IPS-15b (cell line): Measurements from ENCODE around the gene N4BP2L2.

Experiments
- H3K27me3 ChIP-seq: one replicate; pipeline ENCODE4 v1.6.1; 2013; ENCODE audit warnings: low read length; ENCODE audit not compliant: control insufficient read depth, insufficient read depth
- H3K36me3 ChIP-seq: one replicate; pipeline ENCODE4 v1.6.1; 2013; ENCODE audit warnings: low read length; ENCODE audit not compliant: control insufficient read depth, insufficient read depth
- H3K4me1 ChIP-seq: one replicate; pipeline ENCODE4 v1.6.1; 2013; ENCODE audit warnings: mild to moderate bottlenecking, low read length; ENCODE audit not compliant: control insufficient read depth, insufficient read depth
- H3K4me3 ChIP-seq: one replicate; pipeline ENCODE4 v1.5.1; 2013; ENCODE audit warnings: low read depth, low read length
- H3K9ac ChIP-seq: one replicate; pipeline ENCODE4 v1.6.1; 2013; ENCODE audit warnings: low read depth, mild to moderate bottlenecking, low read length
- H3K9me3 ChIP-seq: one replicate; pipeline ENCODE4 v1.6.1; 2013; ENCODE audit warnings: mild to moderate bottlenecking, low read length; ENCODE audit not compliant: control insufficient read depth, insufficient read depth

The N4BP2L2 gene

DNA sequence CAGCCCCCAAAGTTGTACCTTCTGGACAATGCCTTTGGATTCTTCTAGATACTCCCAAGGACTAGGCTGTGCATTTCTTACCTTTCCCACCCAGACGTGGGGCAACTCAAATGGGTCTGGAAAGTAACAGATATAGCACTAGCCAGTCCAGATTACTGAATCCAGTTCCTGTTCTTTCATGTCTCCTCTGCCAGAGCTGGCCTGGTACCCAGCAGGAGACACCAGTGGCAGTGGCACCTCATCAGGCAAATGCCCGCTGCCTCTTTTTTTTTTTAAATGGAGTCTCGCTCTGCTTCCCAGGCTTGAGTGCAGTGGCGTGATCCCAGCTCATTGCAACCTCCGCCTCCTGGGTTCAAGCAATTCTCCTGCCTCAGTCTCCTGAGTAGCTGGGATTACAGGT, 43.2 kb downstream of the N4BP2L2 start:
- no peaks in the 10 kb centered on the region for H3K4me1 ChIP-seq
- H3K36me3 ChIP-seq: no peaks in the 10 kb centered on the region
- no peak overlapping the region for H3K9ac ChIP-seq
- no peaks in the 10 kb centered on the region for H3K9me3 ChIP-seq
- no peak overlapping the region for H3K4me3 ChIP-seq
- no peaks in the 10 kb centered on the region for H3K27me3 ChIP-seq

DNA sequence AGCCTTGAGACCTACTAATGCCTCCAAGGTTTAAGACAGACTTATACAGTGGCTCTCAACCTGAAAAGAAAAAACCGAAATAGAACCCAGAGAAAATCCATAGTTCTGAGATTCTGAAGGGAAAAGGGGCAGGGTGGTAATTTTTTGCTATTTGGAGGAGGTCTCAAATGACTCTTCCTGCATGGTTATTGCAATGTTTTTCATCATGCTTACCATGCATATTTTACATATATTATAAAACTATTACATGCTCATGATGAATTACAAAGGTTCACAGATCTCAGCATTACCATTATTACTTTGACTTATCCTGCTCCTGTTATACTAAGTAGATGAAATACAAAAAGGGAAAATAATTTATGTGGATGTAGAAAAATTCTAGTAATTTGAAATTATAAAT, 47.6 kb downstream of the N4BP2L2 start:
- no peaks in the 10 kb centered on the region for H3K4me1 ChIP-seq

DNA sequence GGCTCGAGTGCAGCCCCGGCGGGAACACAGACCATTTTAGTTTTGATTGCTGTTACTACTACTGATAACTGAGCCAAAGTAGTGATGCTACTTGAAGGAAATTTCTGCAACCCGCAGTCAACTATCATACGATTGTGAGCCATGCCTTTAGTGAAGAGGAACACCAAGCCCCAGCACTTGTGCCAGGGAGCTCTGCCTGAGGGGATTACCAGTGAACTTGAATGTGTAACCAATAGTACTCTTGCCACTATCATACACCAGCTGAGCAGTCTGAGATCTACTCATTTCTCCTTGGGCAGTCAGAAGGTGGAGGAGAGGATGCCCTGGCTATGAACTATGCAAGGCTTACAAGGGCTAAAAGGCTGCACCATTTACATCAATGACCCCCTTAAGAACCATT, 61.7 kb downstream of the N4BP2L2 start:
- H3K9ac ChIP-seq: no peak overlapping the region
- no peak overlapping the region for H3K4me3 ChIP-seq
- no peaks in the 10 kb centered on the region for H3K36me3 ChIP-seq
- no peaks in the 10 kb centered on the region for H3K4me1 ChIP-seq
- H3K27me3 ChIP-seq: no peaks in the 10 kb centered on the region
- no peaks in the 10 kb centered on the region for H3K9me3 ChIP-seq

More for the DNA sequence above, 47.6 kb downstream of the N4BP2L2 start:
- Histone ChIP-seq H3K9me3 (no peaks in the 10 kb centered on the region), H3K9ac (no peak overlapping the region), H3K36me3 (no peaks in the 10 kb centered on the region), H3K4me3 (no peak overlapping the region), H3K27me3 (no peaks in the 10 kb centered on the region)

DNA sequence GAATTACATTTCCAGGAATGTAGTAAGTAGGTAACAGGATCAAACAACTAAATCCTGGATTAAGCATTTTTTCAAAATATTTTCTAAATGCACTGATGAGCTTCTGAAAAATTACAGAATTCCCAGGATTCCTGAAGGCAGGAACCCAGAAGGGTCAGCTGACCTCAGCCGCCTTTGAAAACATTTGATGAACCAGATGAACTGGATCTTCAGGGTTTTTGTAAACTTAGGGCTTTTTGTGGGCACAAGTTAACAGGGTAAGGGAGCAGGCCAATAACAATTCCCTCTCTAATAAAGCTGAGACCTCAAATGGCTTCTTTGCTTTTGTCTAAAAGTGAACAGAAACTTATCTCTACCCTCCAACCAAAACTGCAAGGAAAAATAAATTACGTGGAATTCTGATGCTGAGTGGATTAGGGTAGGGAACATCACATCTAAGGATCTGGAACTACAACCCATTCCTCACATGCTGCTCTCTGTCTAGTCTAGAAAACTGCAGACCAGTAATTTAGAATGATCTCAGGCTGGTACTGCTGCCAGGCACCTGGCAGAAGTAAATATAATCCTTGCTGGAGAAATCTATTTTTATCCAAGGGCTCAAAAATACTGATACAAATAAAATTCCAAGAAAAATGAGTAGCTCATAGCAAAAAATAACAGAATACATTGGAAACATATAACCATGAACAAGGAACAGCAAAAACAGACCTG, 62.4 kb downstream of the N4BP2L2 start:
- Histone ChIP-seq H3K9me3 (no peaks in the 10 kb centered on the region), H3K27me3 (no peaks in the 10 kb centered on the region), H3K36me3 (no peaks in the 10 kb centered on the region), H3K9ac (no peak overlapping the region), H3K4me3 (no peak overlapping the region), H3K4me1 (no peaks in the 10 kb centered on the region)

DNA sequence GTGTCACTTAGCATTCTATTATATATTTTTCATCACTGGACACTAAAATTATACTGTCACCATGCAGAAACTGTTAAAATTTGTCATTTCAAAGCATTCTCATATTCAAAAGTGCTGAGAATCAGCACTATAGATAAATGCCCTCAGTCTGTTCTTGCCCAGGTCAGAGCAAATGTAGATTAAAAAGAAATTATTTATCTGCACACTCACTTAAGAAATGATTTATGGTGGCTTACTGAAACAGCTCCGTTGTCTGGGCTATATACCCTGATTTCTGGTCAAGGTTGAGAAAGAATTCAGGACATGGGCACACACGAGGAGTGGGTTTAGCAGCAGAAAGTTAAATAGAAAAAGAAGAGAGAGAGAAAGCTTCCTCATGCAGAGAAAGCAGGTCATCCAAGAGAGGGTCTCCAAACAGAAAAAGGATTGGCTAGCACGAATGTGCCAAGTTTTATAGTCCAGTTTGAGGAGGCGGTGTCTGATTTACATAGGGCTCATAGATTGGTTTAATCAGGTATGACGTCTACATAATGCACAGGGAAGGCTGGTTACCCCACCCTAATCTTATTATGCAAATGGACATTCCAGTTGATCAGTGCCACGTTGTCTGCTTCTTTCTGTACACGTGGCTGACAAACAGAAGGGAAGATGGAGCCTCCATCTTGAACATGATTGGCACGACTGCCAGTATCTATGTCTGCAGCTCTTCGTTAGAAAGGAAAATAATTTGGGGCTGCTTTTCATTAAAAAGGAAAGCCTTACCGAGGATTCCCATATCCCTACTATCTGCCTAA, 63.4 kb downstream of the N4BP2L2 start:
- Histone ChIP-seq H3K36me3 (no peaks in the 10 kb centered on the region), H3K27me3 (no peaks in the 10 kb centered on the region), H3K9ac (no peak overlapping the region), H3K9me3 (no peaks in the 10 kb centered on the region), H3K4me3 (no peak overlapping the region), H3K4me1 (no peaks in the 10 kb centered on the region)

DNA sequence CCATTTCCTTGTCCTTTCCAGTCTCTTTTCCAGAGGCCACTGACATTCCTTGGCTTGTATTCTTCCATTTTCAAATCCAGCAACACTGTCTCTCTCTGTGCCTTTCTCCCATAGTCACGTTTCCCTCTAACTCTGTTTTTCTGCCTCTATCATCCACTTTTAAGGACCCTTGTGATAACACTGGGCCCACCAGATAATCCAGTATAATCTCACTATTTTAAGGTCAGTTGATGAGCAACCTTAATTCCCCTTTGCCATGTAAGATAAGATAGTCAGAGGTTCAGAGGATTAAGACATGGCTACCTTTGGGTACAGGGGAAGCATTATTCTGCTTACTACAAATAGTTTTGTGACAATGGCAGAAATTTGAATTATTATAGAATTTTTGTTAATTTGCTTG, 64.9 kb downstream of the N4BP2L2 start:
- no peak overlapping the region for H3K4me3 ChIP-seq
- H3K36me3 ChIP-seq: no peaks in the 10 kb centered on the region
- no peaks in the 10 kb centered on the region for H3K4me1 ChIP-seq
- no peaks in the 10 kb centered on the region for H3K27me3 ChIP-seq
- H3K9me3 ChIP-seq: no peaks in the 10 kb centered on the region
- no peak overlapping the region for H3K9ac ChIP-seq

DNA sequence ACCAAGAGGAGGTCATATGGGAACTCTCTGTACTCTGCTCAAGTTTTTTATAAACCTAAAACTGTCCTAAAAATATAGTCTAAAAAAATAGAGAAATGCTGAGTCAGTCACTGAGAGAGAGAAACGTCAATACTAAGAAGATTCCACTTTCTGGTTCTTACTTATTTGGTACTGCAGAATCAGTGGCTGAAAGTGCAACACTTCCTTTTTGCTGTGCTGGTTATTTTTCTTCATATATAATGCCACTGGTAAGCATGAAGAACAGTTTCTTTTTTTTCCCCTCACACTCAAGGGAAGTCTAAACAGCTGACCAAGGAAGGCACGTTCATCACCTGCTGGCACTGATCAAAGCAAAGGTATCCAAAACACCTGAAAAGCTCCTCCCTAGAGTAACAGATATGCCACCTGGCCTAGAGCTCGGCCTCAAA, 66.4 kb downstream of the N4BP2L2 start:
- no peaks in the 10 kb centered on the region for H3K4me1 ChIP-seq
- no peak overlapping the region for H3K4me3 ChIP-seq
- no peak overlapping the region for H3K9ac ChIP-seq
- no peaks in the 10 kb centered on the region for H3K36me3 ChIP-seq
- no peaks in the 10 kb centered on the region for H3K27me3 ChIP-seq
- no peaks in the 10 kb centered on the region for H3K9me3 ChIP-seq

DNA sequence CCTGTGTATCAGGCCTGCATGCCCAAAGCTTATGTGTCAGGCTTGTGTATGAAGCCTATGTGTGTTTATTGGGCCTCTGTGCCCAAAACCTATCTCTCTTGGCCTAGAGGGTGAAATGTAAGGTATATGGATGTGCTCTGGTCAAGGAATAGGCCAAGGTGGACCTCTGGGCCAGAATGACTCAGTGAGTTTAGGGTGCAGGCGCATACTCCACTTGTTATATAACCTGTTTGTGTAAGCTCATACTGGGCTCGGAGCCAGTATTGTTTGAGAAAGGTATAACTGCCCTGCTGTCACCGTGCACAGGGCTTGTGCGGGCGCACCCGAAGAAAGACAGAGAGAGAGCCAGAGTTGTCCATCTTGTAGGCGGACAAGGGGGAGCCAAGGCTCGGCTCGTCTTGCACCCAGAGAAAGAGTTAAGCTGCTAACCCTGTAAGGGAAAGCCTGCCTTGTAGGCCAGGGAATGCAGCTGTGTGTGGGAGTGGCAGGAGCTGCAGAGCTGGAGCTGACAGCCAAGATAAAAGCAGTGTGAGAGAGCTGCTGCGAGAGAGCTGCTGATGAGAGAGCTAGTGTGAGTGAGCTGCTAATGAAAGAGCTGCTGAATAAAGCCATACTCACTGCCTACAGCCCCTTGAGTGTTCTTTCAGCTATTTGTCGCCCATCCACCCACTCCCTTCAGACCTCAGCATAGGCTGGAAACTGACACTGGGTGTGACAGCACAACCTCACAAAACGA, 67.2 kb downstream of the N4BP2L2 start:
- Histone ChIP-seq H3K36me3 (no peaks in the 10 kb centered on the region), H3K27me3 (no peaks in the 10 kb centered on the region), H3K9me3 (no peaks in the 10 kb centered on the region), H3K4me3 (no peak overlapping the region), H3K9ac (no peak overlapping the region), H3K4me1 (no peaks in the 10 kb centered on the region)

DNA sequence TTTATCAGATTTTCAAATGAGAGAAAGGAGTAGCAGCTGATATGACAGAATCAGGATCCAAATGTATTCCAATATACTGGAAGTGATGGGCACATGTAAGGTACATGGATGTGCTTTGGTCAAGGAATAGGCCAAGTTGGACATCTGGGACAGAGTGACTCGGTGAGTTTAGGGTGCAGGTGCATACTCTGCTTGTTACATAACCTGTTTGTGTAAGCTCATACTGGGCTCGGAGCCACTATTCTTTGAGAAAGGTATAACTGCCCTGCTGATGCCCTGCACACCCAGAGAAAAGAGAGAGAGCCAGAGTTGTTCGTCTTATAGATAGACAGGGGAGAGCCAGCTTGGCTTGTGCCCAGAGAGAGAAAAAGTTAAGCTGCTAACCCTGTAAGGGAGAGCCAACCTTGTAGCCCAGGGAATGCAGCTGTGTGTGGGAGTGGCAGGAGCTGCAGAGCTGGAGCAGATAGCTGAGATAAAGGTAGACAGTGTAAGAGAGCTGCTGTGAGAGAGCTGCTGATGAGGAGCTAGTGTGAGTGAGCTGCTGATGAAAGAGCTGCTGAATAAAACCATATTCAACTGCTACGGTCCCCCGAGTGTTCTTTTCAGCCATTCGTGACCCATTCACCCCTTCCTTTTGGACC, 70.0 kb downstream of the N4BP2L2 start:
- no peaks in the 10 kb centered on the region for H3K4me1 ChIP-seq
- H3K9me3 ChIP-seq: no peaks in the 10 kb centered on the region
- no peaks in the 10 kb centered on the region for H3K36me3 ChIP-seq
- H3K4me3 ChIP-seq: no peak overlapping the region
- no peaks in the 10 kb centered on the region for H3K27me3 ChIP-seq
- no peak overlapping the region for H3K9ac ChIP-seq

DNA sequence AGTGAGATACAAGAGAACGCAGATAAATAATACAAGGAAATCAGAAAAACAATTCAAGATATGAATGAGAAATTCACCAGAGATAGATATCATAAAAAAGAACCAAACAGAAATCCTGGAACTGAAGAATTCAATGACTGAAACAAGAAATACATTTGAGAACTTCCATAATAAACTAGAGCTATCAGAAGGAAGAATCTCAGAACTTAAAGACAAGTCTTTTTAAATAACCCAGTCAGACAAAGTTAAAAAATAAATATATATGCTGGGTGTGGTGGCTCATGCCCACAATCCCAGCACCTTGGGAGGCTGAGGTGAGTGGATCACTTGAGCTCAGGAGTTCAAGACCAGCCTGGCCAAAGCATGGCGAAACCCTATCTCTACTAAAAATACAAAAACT, 82.0 kb downstream of the N4BP2L2 start:
- H3K27me3 ChIP-seq: no peaks in the 10 kb centered on the region
- H3K9me3 ChIP-seq: no peaks in the 10 kb centered on the region
- H3K4me3 ChIP-seq: no peak overlapping the region
- H3K36me3 ChIP-seq: no peaks in the 10 kb centered on the region
- H3K9ac ChIP-seq: no peak overlapping the region
- no peaks in the 10 kb centered on the region for H3K4me1 ChIP-seq

DNA sequence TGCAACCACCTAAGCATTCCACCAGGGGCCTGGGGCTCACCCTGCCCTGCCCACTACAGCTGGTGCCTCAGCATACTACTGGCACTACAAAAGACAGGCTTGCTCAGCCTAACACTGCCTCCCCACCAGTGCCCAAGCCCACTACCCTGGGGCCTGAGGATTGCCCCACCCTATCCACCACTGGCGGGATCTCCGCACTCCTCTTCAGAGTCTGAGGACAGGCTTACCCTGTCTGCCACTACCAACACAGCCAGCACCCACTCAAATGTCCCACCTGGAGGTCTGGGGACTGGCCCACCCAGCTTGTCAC, 83.0 kb downstream of the N4BP2L2 start:
- Histone ChIP-seq H3K9ac (no peak overlapping the region), H3K4me3 (no peak overlapping the region), H3K4me1 (no peaks in the 10 kb centered on the region), H3K27me3 (no peaks in the 10 kb centered on the region), H3K9me3 (no peaks in the 10 kb centered on the region), H3K36me3 (no peaks in the 10 kb centered on the region)
